H1 (cell line): ENCODE measurements around the gene ABLIM1. TPM values are rescaled to one million over a fixed set of nuclear protein-coding genes. Genes with fewer than 3 reads are reported as not detected.

Experiments
- CTCF ChIA-PET: fragments of 300-600 bp; sonication (Branson Sonifier 250); formaldehyde crosslinking; loops from one replicate; lab custom pipeline; 2021; ENCODE audit not compliant: partially characterized antibody; lab: Charles Lee
- POLR2A ChIA-PET: fragments of 300-600 bp; sonication (Branson Sonifier 250); formaldehyde crosslinking; loops from one replicate; lab custom pipeline; 2021; ENCODE audit warnings: inconsistent platforms; ENCODE audit not compliant: partially characterized antibody; lab: Charles Lee
- DNase-seq, 2 experiments: peaks; one replicate each; pipeline versions ENCODE4 v3.0.0 to v3.0.0-alpha.2; 2010 to 2022; ENCODE audit warnings: low spot score in 2 of 2, low read depth in 1 of 2, mixed read lengths in 1 of 2
- FAIRE-seq: peaks from 2 replicates; lab custom pipeline; 2011; peaks lifted over from hg19 to GRCh38; lab: Jason Lieb, UNC
- H2AFZ ChIP-seq: 2 replicates; pipeline ENCODE4 v1.8.1; 2012; ENCODE audit warnings: low read length, inconsistent platforms
- H2AK5ac ChIP-seq: 2 replicates; pipeline ENCODE4 v1.6.1; 2013; ENCODE audit warnings: low read depth, low read length
- H2BK120ac ChIP-seq: replicated peaks from 2 replicates; pipeline ENCODE3; 2013; ENCODE audit warnings: low read depth, low read length, inconsistent platforms
- H2BK12ac ChIP-seq: 2 replicates; pipeline ENCODE4 v1.6.1; 2013; ENCODE audit warnings: low read depth, low read length
- H2BK15ac ChIP-seq: 2 replicates; pipeline ENCODE4 v1.6.1; 2013; ENCODE audit warnings: low read length
- H2BK20ac ChIP-seq: 2 replicates; pipeline ENCODE4 v1.6.1; 2013; ENCODE audit warnings: low read length
- H2BK5ac ChIP-seq: 2 replicates; pipeline ENCODE4 v1.6.1; 2013; ENCODE audit warnings: low read depth, low read length
- H3K14ac ChIP-seq: 2 replicates; pipeline ENCODE4 v1.6.1; 2013; ENCODE audit warnings: inconsistent platforms; ENCODE audit not compliant: insufficient read length
- H3K18ac ChIP-seq: 2 replicates; pipeline ENCODE4 v1.6.1; 2013; ENCODE audit warnings: low read length; ENCODE audit errors: extremely low read depth
- H3K23ac ChIP-seq: 2 replicates; pipeline ENCODE4 v1.6.1; 2013; ENCODE audit warnings: inconsistent platforms; ENCODE audit not compliant: insufficient read length
- H3K23me2 ChIP-seq: 2 replicates; pipeline ENCODE4 v1.6.1; 2013; ENCODE audit warnings: low read depth, low read length
- H3K27ac ChIP-seq: 2 replicates; pipeline ENCODE4 v1.6.1; 2011; ENCODE audit warnings: low read depth, low read length, inconsistent platforms
- H3K27me3 ChIP-seq, 4 experiments: replicated peaks in 1 of 4; 1 replicate in 1 of 4; 2 replicates in 3 of 4; pipeline versions ENCODE4 v1.6.1 to v1.8.1; 2011 to 2013; ENCODE audit warnings: low read length in 3 of 4, mild to moderate bottlenecking in 3 of 4, inconsistent platforms in 2 of 4, mixed read lengths in 2 of 4, moderate library complexity in 1 of 4; ENCODE audit not compliant: control insufficient read depth in 3 of 4, insufficient read depth in 3 of 4; ENCODE audit errors: extremely low read depth in 1 of 4
- H3K36me3 ChIP-seq, 4 experiments: 2 replicates each; pipeline versions ENCODE4 v1.6.1 to v1.8.1; 2011 to 2013; ENCODE audit warnings: mild to moderate bottlenecking in 4 of 4, low read length in 3 of 4, moderate library complexity in 2 of 4, control low read depth in 1 of 4, inconsistent platforms in 1 of 4; ENCODE audit not compliant: insufficient read depth in 4 of 4, control insufficient read depth in 2 of 4
- H3K4ac ChIP-seq: replicated peaks from 2 replicates; pipeline ENCODE3; 2013; ENCODE audit warnings: low read length, low read depth, mixed read lengths, inconsistent platforms; ENCODE audit not compliant: insufficient read length
- H3K4me1 ChIP-seq, 4 experiments: replicated peaks in 1 of 4; 1 replicate in 1 of 4; 2 replicates in 3 of 4; pipeline versions ENCODE4 v1.6.1 to v1.8.1; 2011 to 2013; ENCODE audit warnings: low read length in 3 of 4, inconsistent platforms in 2 of 4, mixed read lengths in 1 of 4; ENCODE audit not compliant: insufficient read depth in 4 of 4, control insufficient read depth in 3 of 4
- H3K4me2 ChIP-seq, 2 experiments: 2 replicates each; pipeline versions ENCODE4 v1.6.1 to v1.8.1; 2011 to 2013; ENCODE audit warnings: low read depth in 2 of 2, low read length in 2 of 2, control low read depth in 1 of 2, inconsistent platforms in 1 of 2, mild to moderate bottlenecking in 1 of 2; ENCODE audit not compliant: insufficient read depth in 1 of 2
- H3K4me3 ChIP-seq, 4 experiments: fragments of 200-600, 300-600 bp in 1 of 4; sonication (generic), shearing (Covaris generic), sonication (Bioruptor Twin) in 1 of 4; 2 replicates each; pipeline versions ENCODE4 v1.5.1 to v1.8.1; 2011 to 2016; ENCODE audit warnings: low read length in 4 of 4, low read depth in 3 of 4, control low read depth in 2 of 4, inconsistent platforms in 2 of 4, mild to moderate bottlenecking in 2 of 4, mixed read lengths in 1 of 4, moderate library complexity in 1 of 4; ENCODE audit not compliant: insufficient read depth in 2 of 4; ENCODE audit errors: extremely low read depth in 1 of 4
- H3K56ac ChIP-seq: replicated peaks from 2 replicates; pipeline ENCODE3; 2013; ENCODE audit warnings: low read depth, mild to moderate bottlenecking, mixed read lengths, low read length, inconsistent platforms; ENCODE audit not compliant: insufficient read length
- H3K79me1 ChIP-seq: 2 replicates; pipeline ENCODE4 v1.6.1; 2013; ENCODE audit warnings: low read depth, low read length, control low read depth
- H3K79me2 ChIP-seq, 2 experiments: 2 replicates each; pipeline versions ENCODE4 v1.6.1 to v1.8.1; 2012 to 2013; ENCODE audit warnings: low read length in 2 of 2, mild to moderate bottlenecking in 2 of 2, inconsistent platforms in 1 of 2; ENCODE audit not compliant: insufficient read depth in 2 of 2, control insufficient read depth in 1 of 2
- H3K9ac ChIP-seq, 4 experiments: replicated peaks in 1 of 4; 1 replicate in 1 of 4; 2 replicates in 3 of 4; pipeline versions ENCODE4 v1.6.1 to v1.8.1; 2011 to 2013; ENCODE audit warnings: low read depth in 3 of 4, low read length in 3 of 4, control low read depth in 2 of 4, mild to moderate bottlenecking in 2 of 4, moderate library complexity in 2 of 4, inconsistent platforms in 1 of 4; ENCODE audit errors: extremely low read depth in 1 of 4
- H3K9me3 ChIP-seq, 2 experiments: 2 replicates each; pipeline versions ENCODE4 v1.6.1 to v1.8.1; 2012 to 2013; ENCODE audit warnings: mild to moderate bottlenecking in 2 of 2, moderate library complexity in 2 of 2, control low read depth in 1 of 2, inconsistent platforms in 1 of 2, low read depth in 1 of 2, low read length in 1 of 2, mixed read lengths in 1 of 2; ENCODE audit not compliant: insufficient read depth in 2 of 2
- H4K20me1 ChIP-seq, 2 experiments: replicated peaks in 1 of 2; 2 replicates each; pipeline versions ENCODE3 to v1.8.1; 2011 to 2013; ENCODE audit warnings: inconsistent platforms in 2 of 2, low read length in 2 of 2, mild to moderate bottlenecking in 1 of 2; ENCODE audit not compliant: insufficient read depth in 2 of 2, control insufficient read depth in 1 of 2
- H4K5ac ChIP-seq: 2 replicates; pipeline ENCODE4 v1.6.1; 2013; ENCODE audit warnings: low read length, low read depth, mixed read lengths, inconsistent platforms; ENCODE audit not compliant: insufficient read length
- H4K8ac ChIP-seq: 2 replicates; pipeline ENCODE4 v1.8.0; 2013; ENCODE audit warnings: mild to moderate bottlenecking, moderate library complexity, low read length, inconsistent platforms; ENCODE audit not compliant: insufficient read depth; ENCODE audit errors: extremely low read depth
- H4K91ac ChIP-seq: replicated peaks from 2 replicates; pipeline ENCODE3; 2013; ENCODE audit warnings: low read length, mixed read lengths, inconsistent platforms; ENCODE audit not compliant: insufficient read length
- EZH2 ChIP-seq: fragments of 200-600 bp; sonication (generic); IDR thresholded peaks from 2 replicates; pipeline ENCODE4 v1.7.1; 2012; ENCODE audit warnings: low read depth, mild to moderate bottlenecking, moderate library complexity, low read length, inconsistent platforms; ENCODE audit not compliant: severe bottlenecking
- TAF7 ChIP-seq: optimal IDR thresholded peaks from 2 replicates; pipeline ENCODE3; 2011; ENCODE audit warnings: low read depth, mild to moderate bottlenecking, inconsistent platforms, low read length, moderate library complexity, borderline replicate concordance
- WGBS, 2 experiments: shearing (Covaris generic) in 1 of 2; methylation state at CpG; one replicate each; pipeline versions ENCODE4 v1.1.6 to v1.1.7; 2013 to 2015; ENCODE audit warnings: low lambda C conversion rate in 2 of 2, mixed read lengths in 2 of 2, inconsistent platforms in 1 of 2, low coverage in 1 of 2, missing lambda C conversion rate in 1 of 2; ENCODE audit not compliant: insufficient replicate concordance in 2 of 2, insufficient coverage in 1 of 2, insufficient read length in 1 of 2; ENCODE audit errors: extremely low coverage in 1 of 2, missing lambda C conversion rate in 1 of 2; 5-methylcytosine and 5-hydroxymethylcytosine counted together
- polyA plus RNA-seq, 7 experiments: library from polyadenylated mRNA; depleted of rRNA in 3 of 7; stranded (reverse) in 5 of 7; unstranded in 2 of 7; fragments of >200 nt in 5 of 7; fragments of 200-250 nt in 2 of 7; gene quantifications; 1 replicate in 5 of 7; 2 replicates in 1 of 7; 4 replicates in 1 of 7; pipeline versions ENCODE4 v1.2.1 to v1.2.3, GENCODE V29; 2011 to 2013; ENCODE audit warnings: missing spikeins in 2 of 7, mixed read lengths in 2 of 7
- total RNA-seq: library from RNA; stranded (reverse); fragmentation: NEBNext Ultra II Directional; extraction: Animal tissue kit (Norgen Biotek cat#: 25700); gene quantifications from 2 replicates; pipeline ENCODE4 v1.2.1, GENCODE V29; 2021

The ABLIM1 gene
- total and polyA plus RNA-seq, 2 of the 8 experiments (the other 6 are each of a cell fraction or from before 2014, with no cell fraction given) = 51.2 to 51.7 TPM

DNA sequence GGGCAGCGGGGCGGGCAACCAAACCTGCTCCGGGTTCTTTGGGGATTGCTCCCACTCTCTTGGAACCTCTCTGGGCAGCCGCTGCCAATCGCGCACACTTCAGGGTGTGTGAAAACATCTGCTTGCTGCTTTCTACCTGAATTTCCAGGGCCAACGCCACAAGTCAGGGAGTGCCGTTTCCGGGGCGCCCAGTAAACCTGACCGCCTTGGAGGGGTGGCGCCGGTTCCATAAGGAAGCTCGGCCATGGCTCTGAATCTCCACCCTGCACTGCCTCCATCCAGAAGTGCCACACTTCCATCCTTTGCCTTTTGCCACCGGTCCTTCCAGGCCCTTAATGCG, 253.1 kb downstream of the ABLIM1 start:
- FAIRE-seq (no peak), DNase-seq (no peak)
- Histone ChIP-seq H3K9ac (no peak overlapping the region; a peak in 1 of 7 replicates), H3K23me2 (peaks cover 16% of the 10 kb centered on the region; the same call in 1 of the 2 replicates), H2AK5ac (no peak overlapping the region), H3K18ac (no peak overlapping the region), H3K79me1 (no peaks in the 10 kb centered on the region), H3K79me2 (no peaks in the 10 kb centered on the region), H4K5ac (no peak overlapping the region), H3K27ac (no peak overlapping the region), H3K4me3 (peak overlapping the region; percentile 59 to 75 (median 64)), H3K9me3 (no peaks in the 10 kb centered on the region), H2BK12ac (0 out of 2 replicates have a peak overlapping the region, but pooled peaks have one; percentile 39), H2BK120ac (no peak overlapping the region), H3K23ac (no peak overlapping the region), H4K20me1 (no peaks in the 10 kb centered on the region), H3K4me2 (peak overlapping the region; percentile 91 to 94), H4K91ac (no peak overlapping the region), H3K4ac (no peak overlapping the region), H2BK15ac (no peak overlapping the region; the same call in 1 of the 2 replicates), H2AFZ (no peak overlapping the region), H2BK5ac (no peak overlapping the region), H2BK20ac (no peak overlapping the region), H3K36me3 (no peaks in the 10 kb centered on the region), H3K27me3 (peaks cover 9 to 30% (median 25%) of the 10 kb centered on the region in 4 experiments), H3K14ac (no peak overlapping the region), H3K4me1 (peaks cover 3 to 10% (median 5%) of the 10 kb centered on the region in 4 experiments; a peak in 6 of 7 replicates), H3K56ac (no peak overlapping the region), H4K8ac (peak overlapping the region; percentile 79)
- ChIA-PET CTCF (interaction anchor here (1.1 to 8.6 kb wide), 9 partner anchors 8 to 300 kb away, joined by 3 to 80 read pairs (median 4); no protein-coding TSS in a partner anchor), POLR2A (no interaction called here)
- 8% methylated on average over 16 of the region's 16 CpGs; no CpG with 5 or more reads in 1 of the 2 experiments for WGBS, 2 experiments
- TF ChIP-seq TAF7 (no peak), EZH2 (peak; percentile 61)
